Stimulated activated naive B cell treated with anti-CD40 and anti-IgM and Interleukin-4, amounts not matched to agents 10 μg/mL and 1 μg/mL and 100 μg/mL, for 72 hours (primary cell): ENCODE measurements around the gene NUMBL.
A peak's percentile ranks its signal among the peaks of the same experiment; 100 is the strongest.
"Not testable (repeated sequence)": the region's sequence is repeated elsewhere in the genome, so short reads cannot be mapped to it uniquely, and the experiment has no call there.

ENCODE experiments used
- ATAC-seq, 2 donors: fragments of 150-1000 bp; cut with Tn5 transposase; replicated peaks; 2 replicates each; pipeline ENCODE4 v1.10.0; 2021; ENCODE audit warnings: moderate library complexity in 1 of 2
- DNase-seq: peaks from one replicate; pipeline ENCODE4 v3.0.0; 2021
- H3K27ac Mint-ChIP-seq: one replicate; pipeline ENCODE4 v1.8.0; 2022; ENCODE audit warnings: mild to moderate bottlenecking, mixed read lengths
- H3K27me3 Mint-ChIP-seq, 2 donors: one replicate each; pipeline ENCODE4 v1.8.0; 2022; ENCODE audit warnings: mixed read lengths in 2 of 2
- H3K36me3 Mint-ChIP-seq, 2 donors: one replicate each; pipeline ENCODE4 v1.8.0; 2022; ENCODE audit warnings: mixed read lengths in 2 of 2, mild to moderate bottlenecking in 1 of 2
- H3K4me1 Mint-ChIP-seq, 2 donors: one replicate each; pipeline ENCODE4 v1.8.0; 2022; ENCODE audit warnings: mixed read lengths in 2 of 2, mild to moderate bottlenecking in 1 of 2
- H3K4me3 Mint-ChIP-seq, 2 donors: one replicate each; pipeline ENCODE4 v1.8.0; 2022; ENCODE audit warnings: mild to moderate bottlenecking in 2 of 2, mixed read lengths in 2 of 2, moderate library complexity in 1 of 2
- H3K9me3 Mint-ChIP-seq, 2 donors: one replicate each; pipeline ENCODE4 v1.8.0; 2022; ENCODE audit warnings: mixed read lengths in 2 of 2, mild to moderate bottlenecking in 1 of 2

The NUMBL gene

GRCh38 chr19:40629346-40629745, 61.1 kb downstream of the NUMBL start:
- DNase-seq (no peak), ATAC-seq (no peak)
- Mint-ChIP-seq H3K27me3 (peaks cover 1 to 8% of the 10 kb centered on the region in 2 donors), H3K9me3 (no peaks in the 10 kb centered on the region), H3K36me3 (peaks cover 15 to 28% of the 10 kb centered on the region in 2 donors), H3K4me1 (peaks cover 5 to 16% of the 10 kb centered on the region in 2 donors), H3K27ac (no peak overlapping the region), H3K4me3 (no peak overlapping the region)

- Mint-ChIP-seq H3K36me3 (peaks cover 19 to 40% of the 10 kb centered on the region in 2 donors), H3K9me3 (no peaks in the 10 kb centered on the region), H3K4me3 (no peak overlapping the region), H3K4me1 (peaks cover 2 to 13% of the 10 kb centered on the region in 2 donors), H3K27me3 (no peaks in the 10 kb centered on the region), H3K27ac (no peak overlapping the region)
- no peak for DNase-seq
- ATAC-seq: no peak
Observed at GRCh38 chr19:40627486-40628279, 62.8 kb downstream of the NUMBL start.

DNA sequence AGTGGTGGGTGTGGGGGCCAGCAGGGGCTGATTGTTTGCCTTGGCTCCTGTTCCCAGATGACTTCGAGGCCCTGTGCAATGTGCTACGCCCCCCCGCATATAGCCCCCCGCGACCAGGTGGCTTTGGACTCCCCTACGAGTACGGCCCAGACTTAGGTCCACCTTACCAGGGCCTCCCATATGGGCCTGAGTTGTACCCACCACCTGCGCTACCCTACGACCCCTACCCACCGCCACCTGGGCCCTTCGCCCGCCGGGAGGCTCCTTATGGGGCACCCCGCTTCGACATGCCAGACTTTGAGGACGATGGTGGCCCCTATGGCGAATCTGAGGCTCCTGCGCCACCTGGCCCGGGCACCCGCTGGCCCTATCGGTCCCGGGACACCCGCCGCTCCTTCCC, 63.5 kb downstream of the NUMBL start:
- Mint-ChIP-seq H3K4me3 (no peak overlapping the region), H3K9me3 (no peaks in the 10 kb centered on the region), H3K27ac (no peak overlapping the region), H3K4me1 (peaks cover 2 to 13% of the 10 kb centered on the region in 2 donors), H3K36me3 (peaks cover 19 to 47% of the 10 kb centered on the region in 2 donors), H3K27me3 (no peaks in the 10 kb centered on the region)
- ATAC-seq: no peak
- DNase-seq: no peak

GRCh38 chr19:40625406-40626120, 64.9 kb downstream of the NUMBL start:
- no peak overlapping the region for H3K4me3 Mint-ChIP-seq
- H3K36me3 Mint-ChIP-seq: peaks cover 28 to 53% of the 10 kb centered on the region in 2 donors
- H3K27me3 Mint-ChIP-seq: no peaks in the 10 kb centered on the region
- H3K4me1 Mint-ChIP-seq: peaks cover 2 to 13% of the 10 kb centered on the region in 2 donors
- peak; percentile 39 to 41 for ATAC-seq
- DNase-seq: no peak
- H3K27ac Mint-ChIP-seq: no peak overlapping the region
- H3K9me3 Mint-ChIP-seq: no peaks in the 10 kb centered on the region

DNA sequence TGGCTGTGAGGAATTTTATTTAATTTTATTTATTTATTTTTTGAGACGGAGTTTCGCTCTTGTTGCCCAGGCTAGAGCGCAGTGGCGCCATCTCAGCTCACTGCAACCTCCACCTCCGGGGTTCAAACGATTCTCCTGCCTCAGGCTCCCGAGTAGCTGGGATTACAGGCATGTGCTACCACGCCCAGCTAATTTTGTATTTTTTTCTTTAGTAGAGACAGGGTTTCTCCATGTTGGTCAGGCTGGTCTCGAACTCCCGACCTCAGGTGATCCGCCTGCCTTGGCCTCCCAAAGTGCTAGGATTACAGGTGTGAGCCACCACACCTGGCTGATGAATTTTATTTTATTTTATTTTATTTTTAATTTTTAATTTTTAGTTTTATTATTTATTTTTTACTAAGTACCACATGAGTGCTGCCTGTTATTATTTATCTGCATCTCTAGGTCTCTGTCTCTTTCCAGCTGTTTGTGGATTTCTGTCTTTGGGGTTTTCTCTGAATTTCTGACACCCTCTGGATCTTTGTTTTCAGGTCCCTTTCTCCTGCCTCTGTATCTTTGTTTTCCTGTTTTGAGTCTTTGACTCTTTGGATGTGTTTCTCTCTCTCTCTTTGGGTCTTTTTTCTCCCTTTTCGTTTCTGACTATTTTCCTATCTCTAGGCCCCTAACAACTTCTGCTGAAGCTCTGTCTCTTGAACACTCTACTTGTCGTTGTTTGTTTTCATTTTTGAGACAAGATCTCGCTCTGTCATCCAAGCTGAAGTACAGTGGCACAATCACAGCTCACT, 65.9 kb downstream of the NUMBL start:
- not testable (repeated sequence) for ATAC-seq, H3K4me3 Mint-ChIP-seq, DNase-seq, H3K27me3 Mint-ChIP-seq, H3K27ac Mint-ChIP-seq, H3K9me3 Mint-ChIP-seq
- Mint-ChIP-seq H3K36me3 (peaks cover 28 to 54% of the 10 kb centered on the region in 2 donors), H3K4me1 (peaks cover 6 to 18% of the 10 kb centered on the region in 2 donors)

DNA sequence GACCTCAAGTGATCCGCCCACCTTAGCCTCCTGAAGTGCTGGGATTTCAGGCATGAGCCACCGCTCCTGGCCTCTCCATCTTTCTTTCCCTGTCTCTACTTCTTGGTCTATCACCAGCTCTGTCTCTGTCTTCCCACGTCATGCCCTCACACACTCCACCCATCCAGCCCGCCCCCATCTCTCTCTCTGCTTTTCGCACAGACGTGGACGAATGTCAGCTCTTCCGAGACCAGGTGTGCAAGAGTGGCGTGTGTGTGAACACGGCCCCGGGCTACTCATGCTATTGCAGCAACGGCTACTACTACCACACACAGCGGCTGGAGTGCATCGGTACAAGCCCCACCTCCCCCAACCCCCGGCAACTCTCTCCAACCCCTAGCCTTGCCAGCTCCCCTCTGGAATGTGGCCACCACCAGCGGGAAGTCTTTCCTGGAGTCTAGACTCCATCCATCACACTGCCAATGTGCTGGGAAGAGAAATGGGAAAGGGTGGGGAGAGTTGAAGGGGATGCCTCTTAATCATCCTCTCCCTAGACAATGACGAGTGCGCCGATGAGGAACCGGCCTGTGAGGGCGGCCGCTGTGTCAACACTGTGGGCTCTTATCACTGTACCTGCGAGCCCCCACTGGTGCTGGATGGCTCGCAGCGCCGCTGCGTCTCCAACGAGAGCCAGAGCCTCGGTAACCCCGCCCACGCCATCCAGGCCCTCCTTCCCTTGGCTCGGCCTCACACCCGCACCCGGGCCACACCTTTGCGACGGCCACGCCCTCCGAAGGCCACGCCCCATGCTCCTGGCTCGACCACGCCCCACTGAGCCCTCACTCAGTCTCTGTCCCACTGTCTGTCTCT, 66.8 kb downstream of the NUMBL start:
- DNase-seq (no peak), ATAC-seq (no peak)
- H3K27ac Mint-ChIP-seq: no peak overlapping the region
- peaks cover 8 to 20% of the 10 kb centered on the region in 2 donors for H3K4me1 Mint-ChIP-seq
- H3K36me3 Mint-ChIP-seq: peaks cover 32 to 58% of the 10 kb centered on the region in 2 donors
- no peaks in the 10 kb centered on the region for H3K27me3 Mint-ChIP-seq
- no peak overlapping the region for H3K4me3 Mint-ChIP-seq
- H3K9me3 Mint-ChIP-seq: no peaks in the 10 kb centered on the region

- H3K4me3 Mint-ChIP-seq: no peak overlapping the region
- peaks cover 32 to 58% of the 10 kb centered on the region in 2 donors for H3K36me3 Mint-ChIP-seq
- DNase-seq: no peak
- peaks cover 8 to 20% of the 10 kb centered on the region in 2 donors for H3K4me1 Mint-ChIP-seq
- H3K9me3 Mint-ChIP-seq: no peaks in the 10 kb centered on the region
- no peak for ATAC-seq
- no peaks in the 10 kb centered on the region for H3K27me3 Mint-ChIP-seq
- H3K27ac Mint-ChIP-seq: no peak overlapping the region
Observed at GRCh38 chr19:40622773-40623075, 67.7 kb downstream of the NUMBL start.

DNA sequence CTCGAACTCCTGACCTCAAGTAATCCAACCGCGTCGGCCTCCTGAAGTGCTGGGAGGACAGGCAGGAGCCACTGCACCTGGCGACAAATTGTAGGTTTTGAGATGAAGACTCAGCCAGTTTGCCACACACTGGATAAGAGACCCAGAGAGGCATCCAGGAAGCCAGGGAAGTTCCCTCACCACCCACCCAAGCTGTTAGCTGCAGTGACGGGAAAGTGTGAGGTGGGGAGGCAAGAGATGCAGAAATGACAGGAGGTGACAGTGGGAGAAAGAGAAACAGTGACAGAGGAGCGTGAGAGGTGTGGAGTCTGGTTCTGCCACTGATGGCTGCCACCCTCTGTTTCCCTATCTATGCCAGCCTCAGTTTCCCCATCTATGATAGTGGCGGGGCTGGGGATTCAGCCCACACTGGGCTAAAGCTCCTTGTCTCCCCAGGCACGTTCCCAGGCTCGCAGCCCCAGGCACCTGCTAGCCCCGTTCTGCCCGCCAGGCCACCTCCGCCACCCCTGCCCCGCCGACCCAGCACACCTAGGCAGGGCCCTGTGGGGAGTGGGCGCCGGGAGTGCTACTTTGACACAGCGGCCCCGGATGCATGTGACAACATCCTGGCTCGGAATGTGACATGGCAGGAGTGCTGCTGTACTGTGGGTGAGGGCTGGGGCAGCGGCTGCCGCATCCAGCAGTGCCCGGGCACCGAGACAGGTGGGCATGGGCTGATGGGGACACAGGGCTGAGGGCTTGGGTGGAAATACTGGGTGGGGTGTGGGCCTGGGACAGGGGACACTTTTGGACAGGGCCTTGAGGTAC, 68.3 kb downstream of the NUMBL start:
- H3K9me3 Mint-ChIP-seq: no peaks in the 10 kb centered on the region
- H3K4me1 Mint-ChIP-seq: peaks cover 8 to 20% of the 10 kb centered on the region in 2 donors
- ATAC-seq (no peak), DNase-seq (no peak)
- peaks cover 32 to 54% of the 10 kb centered on the region in 2 donors for H3K36me3 Mint-ChIP-seq
- no peak overlapping the region for H3K4me3 Mint-ChIP-seq
- H3K27ac Mint-ChIP-seq: no peak overlapping the region
- no peaks in the 10 kb centered on the region for H3K27me3 Mint-ChIP-seq

- Mint-ChIP-seq H3K27ac (no peak overlapping the region), H3K4me3 (no peak overlapping the region), H3K9me3 (no peaks in the 10 kb centered on the region), H3K4me1 (peaks cover 8 to 18% of the 10 kb centered on the region in 2 donors), H3K27me3 (no peaks in the 10 kb centered on the region), H3K36me3 (peaks cover 35 to 48% of the 10 kb centered on the region in 2 donors)
- DNase-seq: no peak
- ATAC-seq: no peak
Observed at GRCh38 chr19:40621283-40621682, 69.2 kb downstream of the NUMBL start.

- Mint-ChIP-seq H3K9me3 (no peaks in the 10 kb centered on the region), H3K36me3 (peaks cover 29 to 44% of the 10 kb centered on the region in 2 donors), H3K4me3 (no peak overlapping the region), H3K27me3 (no peaks in the 10 kb centered on the region), H3K4me1 (peaks cover 9 to 10% of the 10 kb centered on the region in 2 donors), H3K27ac (no peak overlapping the region)
- ATAC-seq: no peak
- no peak for DNase-seq
Observed at GRCh38 chr19:40620161-40620485, 70.3 kb downstream of the NUMBL start.

GRCh38 chr19:40619333-40620160, 70.9 kb downstream of the NUMBL start:
- Mint-ChIP-seq H3K4me1 (peaks cover 15 to 16% of the 10 kb centered on the region in 2 donors), H3K4me3 (no peak overlapping the region), H3K27me3 (no peaks in the 10 kb centered on the region), H3K36me3 (peaks cover 28 to 39% of the 10 kb centered on the region in 2 donors), H3K9me3 (no peaks in the 10 kb centered on the region), H3K27ac (no peak overlapping the region)
- DNase-seq (no peak), ATAC-seq (peak in 1 of 2 donors; percentile 34)

- Mint-ChIP-seq H3K4me3 (no peak overlapping the region), H3K4me1 (peaks cover 24 to 29% of the 10 kb centered on the region in 2 donors), H3K36me3 (peaks cover 23 to 29% of the 10 kb centered on the region in 2 donors), H3K9me3 (no peaks in the 10 kb centered on the region), H3K27me3 (no peaks in the 10 kb centered on the region), H3K27ac (no peak overlapping the region)
- ATAC-seq: no peak
- no peak for DNase-seq
Observed at GRCh38 chr19:40617961-40618360, 72.5 kb downstream of the NUMBL start.
